HG03135 (cell line): ENCODE results near the gene UGGT2.

Experiments
- ATAC-seq: cut with Tn5 transposase; IDR thresholded peaks from one replicate; pipeline ENCODE4 v1.9.1; 2021; ENCODE audit warnings: mild to moderate bottlenecking, moderate library complexity; ENCODE audit not compliant: unreplicated experiment

Gene UGGT2, protein sequence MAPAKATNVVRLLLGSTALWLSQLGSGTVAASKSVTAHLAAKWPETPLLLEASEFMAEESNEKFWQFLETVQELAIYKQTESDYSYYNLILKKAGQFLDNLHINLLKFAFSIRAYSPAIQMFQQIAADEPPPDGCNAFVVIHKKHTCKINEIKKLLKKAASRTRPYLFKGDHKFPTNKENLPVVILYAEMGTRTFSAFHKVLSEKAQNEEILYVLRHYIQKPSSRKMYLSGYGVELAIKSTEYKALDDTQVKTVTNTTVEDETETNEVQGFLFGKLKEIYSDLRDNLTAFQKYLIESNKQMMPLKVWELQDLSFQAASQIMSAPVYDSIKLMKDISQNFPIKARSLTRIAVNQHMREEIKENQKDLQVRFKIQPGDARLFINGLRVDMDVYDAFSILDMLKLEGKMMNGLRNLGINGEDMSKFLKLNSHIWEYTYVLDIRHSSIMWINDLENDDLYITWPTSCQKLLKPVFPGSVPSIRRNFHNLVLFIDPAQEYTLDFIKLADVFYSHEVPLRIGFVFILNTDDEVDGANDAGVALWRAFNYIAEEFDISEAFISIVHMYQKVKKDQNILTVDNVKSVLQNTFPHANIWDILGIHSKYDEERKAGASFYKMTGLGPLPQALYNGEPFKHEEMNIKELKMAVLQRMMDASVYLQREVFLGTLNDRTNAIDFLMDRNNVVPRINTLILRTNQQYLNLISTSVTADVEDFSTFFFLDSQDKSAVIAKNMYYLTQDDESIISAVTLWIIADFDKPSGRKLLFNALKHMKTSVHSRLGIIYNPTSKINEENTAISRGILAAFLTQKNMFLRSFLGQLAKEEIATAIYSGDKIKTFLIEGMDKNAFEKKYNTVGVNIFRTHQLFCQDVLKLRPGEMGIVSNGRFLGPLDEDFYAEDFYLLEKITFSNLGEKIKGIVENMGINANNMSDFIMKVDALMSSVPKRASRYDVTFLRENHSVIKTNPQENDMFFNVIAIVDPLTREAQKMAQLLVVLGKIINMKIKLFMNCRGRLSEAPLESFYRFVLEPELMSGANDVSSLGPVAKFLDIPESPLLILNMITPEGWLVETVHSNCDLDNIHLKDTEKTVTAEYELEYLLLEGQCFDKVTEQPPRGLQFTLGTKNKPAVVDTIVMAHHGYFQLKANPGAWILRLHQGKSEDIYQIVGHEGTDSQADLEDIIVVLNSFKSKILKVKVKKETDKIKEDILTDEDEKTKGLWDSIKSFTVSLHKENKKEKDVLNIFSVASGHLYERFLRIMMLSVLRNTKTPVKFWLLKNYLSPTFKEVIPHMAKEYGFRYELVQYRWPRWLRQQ (N-terminal part only)

DNA sequence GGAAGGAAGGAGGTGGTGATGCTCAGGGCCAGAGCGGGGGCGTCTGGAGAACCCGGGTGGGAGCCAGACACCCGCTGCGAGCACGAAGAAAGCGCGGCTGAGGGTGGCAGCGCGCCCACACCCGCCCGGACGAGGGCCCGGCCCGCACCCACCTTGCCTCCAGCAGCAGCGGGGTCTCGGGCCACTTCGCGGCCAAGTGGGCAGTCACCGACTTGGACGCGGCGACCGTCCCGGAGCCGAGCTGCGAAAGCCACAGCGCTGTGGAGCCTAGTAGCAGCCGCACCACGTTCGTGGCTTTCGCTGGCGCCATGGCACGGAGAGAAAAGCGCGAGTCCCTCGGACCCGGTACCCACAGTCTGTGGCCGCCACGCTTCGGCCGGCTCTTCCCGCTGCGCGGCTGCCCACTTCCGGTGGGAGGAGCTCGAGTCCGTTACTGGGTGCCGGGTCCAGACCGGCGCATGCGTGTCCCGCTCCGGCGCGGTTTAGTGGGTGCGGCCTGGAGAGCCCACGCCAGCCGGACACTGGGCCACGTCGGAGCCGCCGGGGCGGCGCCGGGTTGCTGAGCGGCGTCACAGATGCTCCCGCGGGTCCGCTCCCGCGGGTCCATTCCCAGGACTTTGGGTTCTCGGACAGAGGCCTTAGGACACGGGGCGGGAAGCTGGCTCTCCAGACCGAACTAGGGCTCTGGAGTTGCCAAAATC lies at the start of gene UGGT2:
TSS of gene UGGT2 (minus strand) at position 399 of the 701 bp plus-strand sequence. CDS start at position 310, 89 bp downstream.
- peak; percentile 96 for ATAC-seq

DNA sequence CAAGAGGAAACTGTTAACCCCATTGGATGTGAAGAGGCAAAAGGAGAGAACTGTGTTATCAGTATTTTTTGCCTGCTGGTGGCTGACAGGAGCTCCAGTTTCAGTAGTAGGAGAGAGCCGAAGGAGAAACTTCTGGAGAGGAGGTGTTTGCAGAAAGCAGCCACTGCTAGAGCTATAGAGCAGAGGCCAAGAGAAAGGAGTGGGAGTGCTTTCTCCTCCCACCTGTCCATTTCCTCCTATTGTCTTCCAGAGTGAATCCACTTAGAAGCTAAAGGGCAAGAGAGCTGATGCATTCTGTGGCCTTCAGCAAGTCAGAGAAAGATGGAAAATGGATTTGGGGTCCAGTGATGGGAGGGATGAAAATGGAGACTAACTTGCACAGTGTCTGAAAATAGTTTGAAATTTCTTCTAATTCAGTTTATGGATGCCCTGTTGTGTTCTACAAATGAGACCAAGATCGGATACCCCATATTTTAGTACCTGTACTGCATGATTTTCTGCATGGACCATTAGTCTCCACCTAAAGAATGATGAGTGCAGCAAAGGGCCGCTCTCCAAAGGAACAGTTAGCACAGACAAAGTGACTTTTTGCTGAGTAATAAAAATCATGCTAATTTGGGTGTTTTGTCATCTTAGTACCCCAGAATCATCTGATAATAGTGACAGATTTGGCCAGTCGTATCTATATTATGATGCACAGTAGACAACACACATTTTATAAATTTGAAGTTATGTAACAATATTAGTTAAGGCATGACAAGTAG lies 47.4 kb upstream of the UGGT2 start:
- no peak for ATAC-seq

DNA sequence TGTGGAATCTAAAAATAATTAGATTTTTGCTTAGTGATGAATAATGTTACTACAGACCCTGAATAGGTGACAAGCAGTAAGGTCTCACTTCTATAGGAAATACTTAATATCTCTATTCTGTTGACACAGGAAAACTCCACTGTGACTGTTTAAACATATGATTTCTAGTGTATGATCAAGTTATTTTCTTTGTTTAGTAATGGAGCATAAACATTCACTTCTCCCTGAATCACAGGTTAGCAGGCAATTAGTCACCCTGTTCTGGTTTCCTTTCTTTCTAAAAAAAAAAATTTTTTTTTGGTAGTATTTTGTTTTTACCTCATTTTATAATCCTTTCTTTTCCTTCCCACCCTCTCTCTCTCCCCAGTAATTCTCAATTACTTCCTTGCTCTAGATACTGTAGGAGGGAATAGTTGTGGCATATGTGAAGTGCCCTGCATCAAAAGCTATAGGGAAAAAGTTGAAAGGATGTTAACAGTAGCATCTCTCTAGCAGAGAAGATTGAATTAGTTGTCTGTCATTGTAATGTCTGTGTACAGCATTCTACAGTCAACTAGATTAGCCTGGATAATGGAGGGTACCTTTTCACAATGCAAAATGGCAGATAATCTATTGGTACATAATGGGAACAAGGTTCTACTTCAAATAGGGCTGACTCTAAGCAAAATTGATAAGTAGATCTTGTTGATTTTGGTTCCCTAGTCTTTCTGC lies 40.2 kb upstream of the UGGT2 start:
- ATAC-seq: no peak

DNA sequence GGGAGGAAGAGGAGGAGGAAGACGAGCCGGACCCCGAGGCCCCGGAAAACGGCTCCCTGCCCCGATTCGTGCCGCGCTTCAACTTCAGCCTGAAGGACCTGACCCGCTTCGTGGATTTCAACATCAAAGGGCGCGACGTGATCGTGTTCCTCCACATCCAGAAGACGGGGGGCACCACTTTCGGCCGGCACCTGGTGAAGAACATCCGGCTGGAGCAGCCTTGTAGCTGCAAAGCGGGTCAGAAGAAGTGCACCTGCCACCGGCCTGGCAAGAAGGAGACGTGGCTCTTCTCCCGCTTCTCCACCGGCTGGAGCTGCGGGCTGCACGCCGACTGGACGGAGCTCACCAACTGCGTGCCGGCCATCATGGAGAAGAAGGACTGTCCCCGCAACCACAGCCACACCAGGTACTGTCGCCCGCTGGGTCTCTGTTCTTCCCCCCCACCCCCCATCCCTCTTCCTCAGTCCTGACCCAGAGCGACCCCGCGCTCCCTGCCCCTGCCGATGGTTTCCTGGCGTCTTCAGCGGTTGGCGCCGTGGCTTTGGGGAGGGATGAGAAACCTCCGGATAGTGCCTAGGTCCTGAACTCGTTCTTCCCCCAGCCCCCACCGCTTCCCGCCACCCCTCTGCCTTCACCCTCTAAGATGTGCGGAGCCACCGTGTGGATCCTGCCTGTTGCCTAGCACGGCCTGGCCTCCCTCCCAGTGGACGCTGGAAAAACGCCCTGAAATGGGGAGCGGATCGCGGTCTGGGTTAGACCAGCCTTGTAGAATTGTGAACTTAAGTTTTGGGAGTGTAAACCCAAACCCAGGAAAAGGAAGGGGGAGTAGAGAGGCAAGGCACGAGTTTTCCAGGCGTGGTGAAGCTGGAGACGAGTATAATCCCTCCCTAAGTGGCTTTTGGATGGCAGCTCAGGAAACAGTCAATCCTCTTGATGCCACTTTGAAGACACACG lies 38.2 kb upstream of the UGGT2 start:
- ATAC-seq: no peak

DNA sequence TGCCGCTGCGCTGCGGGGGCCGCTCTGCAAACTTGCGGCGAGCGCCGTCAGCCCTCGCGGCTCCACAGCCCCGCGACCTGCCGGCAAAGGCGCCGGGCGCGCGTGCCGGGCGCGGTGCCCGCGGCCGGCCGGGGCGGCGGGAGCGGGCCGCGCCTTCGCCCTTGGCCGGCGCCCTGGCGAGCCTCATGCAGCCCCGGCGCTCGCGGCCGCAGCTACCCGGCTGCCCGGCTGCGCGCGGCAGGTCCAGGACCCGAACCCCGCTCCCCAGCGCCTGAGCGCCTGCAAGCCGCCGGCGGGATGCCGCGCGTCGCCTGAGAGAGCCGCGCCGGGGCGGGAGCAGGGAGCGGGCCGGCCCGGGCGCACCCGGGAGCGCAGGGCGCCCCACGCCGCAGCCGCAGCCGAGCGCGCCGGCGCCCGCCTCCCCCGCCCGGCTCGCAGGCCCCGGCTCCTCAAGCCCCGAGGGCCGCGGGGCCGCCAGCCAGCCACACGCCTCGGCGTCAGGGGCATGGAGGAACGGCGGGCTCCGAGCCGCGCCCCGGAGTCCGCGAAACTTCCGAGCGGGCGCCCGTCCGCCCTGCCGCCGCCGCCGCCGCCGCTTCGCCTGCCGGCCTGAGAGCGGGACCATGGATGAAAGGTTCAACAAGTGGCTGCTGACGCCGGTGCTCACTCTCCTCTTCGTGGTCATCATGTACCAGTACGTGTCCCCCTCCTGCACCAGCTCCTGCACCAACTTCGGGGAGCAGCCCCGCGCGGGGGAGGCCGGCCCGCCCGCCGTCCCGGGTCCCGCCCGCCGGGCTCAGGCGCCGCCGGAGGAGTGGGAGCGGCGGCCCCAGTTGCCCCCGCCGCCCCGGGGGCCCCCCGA lies 37.3 kb upstream of the UGGT2 start:
- ATAC-seq: no peak

DNA sequence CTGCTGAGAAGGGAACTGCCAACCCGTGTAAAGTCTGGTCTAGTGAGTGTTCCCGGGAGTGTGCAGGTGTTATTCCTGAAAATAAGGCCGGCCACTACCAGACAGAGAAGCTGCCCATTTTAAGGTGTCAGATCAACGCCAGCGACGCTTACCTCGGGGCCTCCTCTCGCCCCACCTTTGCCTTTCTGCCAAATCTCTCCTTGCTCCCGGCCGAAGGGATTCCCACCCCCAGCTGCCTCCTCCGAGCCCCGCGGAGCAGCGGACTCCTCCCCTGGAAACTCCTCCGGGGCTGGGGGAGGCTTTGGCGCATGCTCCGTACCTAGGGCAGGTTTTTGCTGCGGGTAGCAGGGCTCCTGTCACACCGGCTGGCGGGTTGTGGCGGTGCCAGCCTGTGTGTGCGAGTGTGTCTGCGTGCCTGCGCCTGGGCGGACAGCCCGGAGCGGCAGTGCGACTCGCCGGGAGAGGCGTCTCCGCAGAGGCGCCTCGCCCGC lies 36.6 kb upstream of the UGGT2 start, which contains the start of gene HS6ST3:
TSS of gene HS6ST3 (plus strand) at position 359 of the 491 bp plus-strand sequence.
- ATAC-seq: no peak

DNA sequence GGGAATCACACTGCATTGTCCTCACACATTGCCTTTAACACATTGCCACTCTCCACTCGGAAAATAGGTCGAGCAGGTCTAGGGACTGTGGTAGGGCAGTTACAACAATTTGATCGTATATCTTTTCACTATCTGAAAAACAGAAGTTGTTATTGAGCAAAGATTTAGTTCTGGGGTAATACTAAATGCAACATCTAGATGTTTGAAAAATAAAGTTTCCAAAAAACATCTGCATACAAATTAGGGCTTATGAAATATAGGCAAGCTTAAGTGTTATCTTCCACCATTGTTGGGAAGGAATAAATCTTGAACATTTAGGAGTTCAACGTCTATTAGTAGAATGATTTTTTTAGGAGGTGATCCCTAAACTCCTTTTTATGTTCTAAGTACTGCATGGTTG lies 35.9 kb upstream of the UGGT2 start:
- no peak for ATAC-seq

DNA sequence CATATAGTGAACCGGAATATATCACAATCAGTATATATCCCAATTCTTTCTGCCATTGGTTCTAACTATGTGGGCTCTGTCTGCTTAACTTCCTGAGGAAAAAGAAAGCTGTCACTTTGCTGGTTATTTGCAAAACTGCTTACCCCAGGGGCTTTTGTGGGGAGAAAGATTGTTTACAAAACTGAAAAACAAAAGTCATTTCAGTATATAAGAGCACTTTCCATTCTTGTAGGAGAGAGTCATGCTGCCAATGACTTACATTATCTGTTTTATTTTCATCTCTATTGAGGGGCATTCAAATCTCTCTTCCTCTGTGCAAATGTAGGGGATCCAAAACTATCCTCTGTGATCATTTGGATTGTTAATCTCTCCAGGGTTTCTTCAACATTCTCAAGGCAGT lies 33.5 kb upstream of the UGGT2 start:
- no peak for ATAC-seq

DNA sequence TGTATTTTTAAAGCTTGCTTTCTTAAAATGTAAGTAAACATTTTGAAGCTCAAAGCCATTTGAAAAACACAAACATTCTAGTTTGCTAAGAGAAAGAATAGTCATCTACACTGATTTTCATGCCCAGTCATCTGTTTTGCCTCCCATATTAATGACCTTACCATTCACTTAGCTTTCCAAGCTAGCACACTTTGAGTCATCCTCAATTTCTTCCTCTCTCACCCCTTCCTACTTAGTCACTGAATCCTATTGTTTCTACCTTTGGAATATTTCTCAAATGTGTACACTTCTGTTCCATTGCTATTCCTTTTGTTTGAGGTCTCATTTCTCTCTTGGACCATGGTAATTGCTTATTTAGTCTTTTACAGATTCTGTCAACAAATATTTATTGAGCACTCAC lies 29.4 kb upstream of the UGGT2 start:
- no peak for ATAC-seq

DNA sequence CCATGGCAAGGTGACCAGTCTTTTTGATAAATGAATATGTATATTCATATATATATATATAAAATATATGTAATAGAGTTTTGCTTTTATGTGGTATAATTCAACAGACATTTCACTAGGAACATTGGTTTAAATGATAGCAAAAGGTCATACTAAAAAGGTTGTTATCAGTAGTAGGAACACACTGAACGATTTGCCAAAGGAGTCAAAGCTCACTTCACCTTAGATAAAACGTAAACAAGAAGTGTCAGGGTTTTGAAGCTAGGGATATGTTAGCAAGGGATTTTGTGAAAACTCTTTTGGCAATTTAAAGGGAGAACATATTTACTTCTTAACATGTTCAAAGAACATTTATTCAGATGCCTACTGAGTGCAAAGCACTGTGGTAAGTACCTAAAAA lies 28.7 kb upstream of the UGGT2 start:
- no peak for ATAC-seq

DNA sequence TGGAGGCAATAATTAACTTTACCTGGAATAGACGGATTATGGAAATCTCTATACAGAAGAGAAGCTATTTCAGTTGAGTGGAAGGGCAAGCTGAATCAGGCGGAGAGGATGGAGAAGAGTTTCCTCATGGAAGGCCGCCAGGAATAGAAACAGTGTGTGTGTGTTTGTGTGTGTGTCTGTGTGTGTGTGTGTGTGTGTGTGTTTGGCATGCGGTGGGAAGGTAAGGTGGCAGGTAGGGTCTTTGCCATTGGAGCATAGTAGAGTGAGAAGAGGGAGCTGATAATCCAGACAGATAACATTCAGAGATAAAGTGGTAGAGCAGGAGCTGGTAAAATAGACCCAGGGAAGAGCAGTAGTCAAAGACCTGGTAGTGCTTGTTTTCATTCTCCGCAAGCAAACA lies 27.5 kb upstream of the UGGT2 start:
- no peak for ATAC-seq

DNA sequence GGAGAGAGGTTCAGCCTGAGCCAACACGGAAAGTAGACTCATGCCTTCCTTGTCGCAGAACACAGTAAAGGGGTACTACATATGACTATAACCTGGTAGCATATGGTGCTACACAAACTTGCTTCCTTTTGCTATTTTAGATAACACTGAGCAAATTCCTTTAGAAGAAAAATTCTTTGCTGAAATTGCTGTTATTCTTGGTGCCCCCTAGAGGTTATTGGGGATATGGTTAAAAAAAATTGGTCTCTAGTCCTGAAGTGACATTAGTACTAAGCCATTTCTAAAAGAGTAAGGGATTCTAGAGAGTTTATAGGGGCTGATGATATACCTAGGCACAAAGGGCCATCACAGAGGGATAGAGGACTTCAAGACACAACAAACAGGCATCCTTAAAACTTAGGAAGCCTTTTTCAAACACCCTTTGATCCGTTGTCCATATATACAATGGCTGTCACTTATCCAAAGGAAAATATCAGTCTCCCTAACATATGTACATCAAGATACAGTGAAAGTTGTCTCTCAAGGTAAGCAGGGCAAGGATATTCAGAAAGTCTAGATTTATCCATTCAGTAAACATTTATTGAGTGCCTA lies 22.8 kb upstream of the UGGT2 start:
- ATAC-seq: no peak

DNA sequence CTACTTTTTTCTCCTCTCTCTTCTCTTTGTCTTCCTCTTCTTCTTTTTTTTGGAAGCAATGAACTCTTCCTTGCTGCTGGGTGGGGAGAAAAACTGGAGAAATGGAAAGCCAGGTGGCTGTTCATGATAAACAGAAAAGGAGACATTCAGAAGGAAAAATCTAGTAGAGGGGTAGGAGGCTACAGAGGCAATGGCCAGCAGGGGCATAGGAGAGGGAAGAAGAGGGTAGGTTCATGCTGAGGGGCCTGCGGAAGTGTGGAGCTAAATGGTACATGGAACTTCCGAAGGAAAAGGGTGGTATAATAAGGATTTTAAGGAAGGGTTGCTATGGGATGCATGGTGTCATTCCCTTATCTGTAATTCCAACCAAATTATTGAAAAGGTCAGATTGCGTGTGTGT lies 19.2 kb upstream of the UGGT2 start:
- no peak for ATAC-seq

DNA sequence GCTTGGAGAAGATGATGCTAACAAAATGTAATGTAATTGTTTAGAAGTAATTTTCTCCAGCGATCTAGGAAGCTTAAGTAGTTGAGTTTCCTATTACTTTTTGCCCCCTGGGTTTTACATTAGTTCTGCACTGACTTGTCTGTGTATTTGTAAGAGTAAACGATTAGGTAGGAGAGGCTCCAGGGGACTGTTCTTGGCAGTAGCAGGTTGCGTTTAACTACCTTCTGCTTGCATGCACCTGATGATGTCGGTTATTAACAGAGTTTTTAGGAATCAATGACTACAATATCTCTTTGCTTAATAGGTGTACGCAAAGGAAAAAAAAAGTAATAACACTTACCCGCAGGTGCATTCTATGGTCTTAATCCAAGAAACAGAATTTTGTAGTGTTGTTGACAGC lies 18.3 kb upstream of the UGGT2 start:
- ATAC-seq: no peak

DNA sequence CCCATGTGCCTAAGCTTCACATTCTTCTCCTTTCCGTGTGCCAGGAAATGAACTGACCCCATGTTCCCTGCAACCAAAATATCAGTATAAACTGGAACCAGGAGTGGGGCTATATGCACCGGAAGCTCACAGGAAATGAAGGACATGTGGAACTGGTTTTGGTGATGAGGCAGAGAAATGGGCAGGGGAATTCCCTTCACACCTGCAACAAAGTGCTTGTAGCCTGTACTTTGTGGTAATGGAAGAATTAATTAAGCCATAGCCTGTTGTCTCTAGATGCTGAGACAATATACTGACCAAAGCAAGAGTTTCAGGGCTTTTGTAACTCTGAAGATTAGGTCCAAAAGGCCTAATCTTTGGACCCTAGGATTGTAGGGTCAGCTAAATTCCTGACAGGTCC lies 15.5 kb upstream of the UGGT2 start:
- no peak for ATAC-seq

DNA sequence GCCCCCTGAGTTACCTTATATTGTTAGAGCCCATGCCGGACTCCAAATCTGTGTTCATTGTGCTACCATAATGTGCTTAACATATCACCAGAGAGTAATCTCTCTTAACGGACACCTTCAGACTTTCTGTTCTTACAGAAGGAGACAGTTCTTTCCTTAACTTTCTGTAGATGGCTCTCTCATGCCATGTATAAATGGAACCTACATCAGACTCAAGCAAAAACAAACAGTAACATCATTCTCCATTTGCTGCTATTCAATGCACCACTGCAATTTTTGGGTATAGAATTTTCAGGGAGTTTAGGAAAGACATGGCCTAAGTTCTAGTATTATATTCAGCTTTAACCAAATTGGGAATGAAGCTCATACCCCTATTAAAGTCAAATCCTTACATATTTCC lies 12.6 kb upstream of the UGGT2 start:
- ATAC-seq: no peak

DNA sequence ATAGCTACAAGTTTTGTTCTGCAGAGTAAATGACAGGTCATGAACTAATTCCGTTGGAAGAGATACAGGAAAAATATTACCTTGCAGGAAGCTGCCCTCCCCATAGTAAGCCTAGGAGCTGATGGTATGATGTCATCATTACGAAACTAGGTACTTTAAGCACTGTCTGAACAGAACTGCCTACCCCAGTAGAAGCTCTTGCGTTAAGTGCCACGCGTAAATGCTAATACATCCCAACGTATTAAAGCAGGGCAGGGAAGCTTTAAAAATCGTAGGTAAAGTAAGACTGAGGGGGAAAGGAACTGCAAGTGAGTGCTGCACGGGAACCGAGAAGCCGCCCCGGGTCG lies 572 bp downstream of the UGGT2 start:
- peak; percentile 55 for ATAC-seq
